ENCODE data around the gene KCNH1. TPM values are rescaled to one million over a fixed set of nuclear protein-coding genes. Genes with fewer than 3 reads are reported as not detected.

The KCNH1 gene
- total RNA-seq, 1 donor from 2014 or later: not detected

GRCh38 chr1:210827481-210827880 is 306.5 kb downstream of the KCNH1 start:
- no peaks in the 10 kb centered on the region for H3K36me3 ChIP-seq
- DNase-seq: no peak

DNA sequence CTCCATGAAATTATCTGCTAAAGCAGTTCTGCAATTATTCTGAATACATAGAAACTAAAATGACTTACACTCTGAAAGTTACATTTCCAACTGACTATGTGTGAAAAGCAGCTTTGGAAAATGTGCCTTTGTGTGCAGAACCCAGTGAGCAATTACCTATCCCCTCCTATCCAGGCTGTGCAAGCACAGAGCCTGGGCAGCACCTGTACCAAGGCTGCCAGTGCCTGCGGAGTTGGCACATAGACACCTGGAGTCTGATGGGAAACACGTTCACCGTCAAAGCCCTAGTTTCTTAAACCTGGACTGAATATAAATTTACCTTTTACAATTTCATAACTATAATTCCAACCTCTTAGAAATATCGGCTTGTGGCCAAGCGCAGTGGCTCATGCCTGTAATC is 307.3 kb downstream of the KCNH1 start:
- no peak overlapping the region for H3K4me3 ChIP-seq
- DNase-seq: no peak
- no peaks in the 10 kb centered on the region for H3K36me3 ChIP-seq
- ATAC-seq: no peak
- TF ChIP-seq CTCF (IDR thresholded peaks at IDR 0.05): no peak
- no peaks in the 10 kb centered on the region for H3K4me1 ChIP-seq
- H3K27ac ChIP-seq: no peak overlapping the region
- intact Hi-C loops (cut with DNase I): no loop called here
- H3K9me3 ChIP-seq: no peaks in the 10 kb centered on the region
- no peaks in the 10 kb centered on the region for H3K27me3 ChIP-seq (ENCODE audit: low read depth)

More at GRCh38 chr1:210827481-210827880, 306.5 kb downstream of the KCNH1 start:
- ATAC-seq: no peak
- no peaks in the 10 kb centered on the region for H3K27me3 ChIP-seq (ENCODE audit: low read depth)
- H3K27ac ChIP-seq: no peak overlapping the region
- intact Hi-C loops (cut with DNase I): no loop called here
- H3K4me3 ChIP-seq: no peak overlapping the region
- no peaks in the 10 kb centered on the region for H3K9me3 ChIP-seq
- no peak for TF ChIP-seq CTCF (IDR thresholded peaks at IDR 0.05)
- H3K4me1 ChIP-seq: no peaks in the 10 kb centered on the region

- Histone ChIP-seq H3K4me3 (no peak overlapping the region), H3K9me3 (no peaks in the 10 kb centered on the region), H3K27ac (no peak overlapping the region), H3K4me1 (no peaks in the 10 kb centered on the region), H3K36me3 (no peaks in the 10 kb centered on the region), H3K27me3 (ENCODE audit: low read depth) (no peaks in the 10 kb centered on the region)
- intact Hi-C loops (cut with DNase I): no loop called here
- ATAC-seq (no peak), DNase-seq (no peak)
- no peak for TF ChIP-seq CTCF (IDR thresholded peaks at IDR 0.05)
Observed at GRCh38 chr1:210822932-210823331, 311.0 kb downstream of the KCNH1 start.

GRCh38 chr1:210822241-210822640 is 311.7 kb downstream of the KCNH1 start:
- DNase-seq (no peak), ATAC-seq (no peak)
- no peaks in the 10 kb centered on the region for H3K27me3 ChIP-seq (ENCODE audit: low read depth)
- no peaks in the 10 kb centered on the region for H3K36me3 ChIP-seq
- intact Hi-C loops (cut with DNase I): no loop called here
- TF ChIP-seq CTCF (IDR thresholded peaks at IDR 0.05): no peak
- H3K9me3 ChIP-seq: no peaks in the 10 kb centered on the region
- H3K27ac ChIP-seq: no peak overlapping the region
- no peaks in the 10 kb centered on the region for H3K4me1 ChIP-seq
- H3K4me3 ChIP-seq: no peak overlapping the region

GRCh38 chr1:210821615-210822014 is 312.3 kb downstream of the KCNH1 start:
- Histone ChIP-seq H3K27ac (no peak overlapping the region), H3K36me3 (no peaks in the 10 kb centered on the region), H3K4me1 (no peaks in the 10 kb centered on the region), H3K9me3 (no peaks in the 10 kb centered on the region), H3K27me3 (ENCODE audit: low read depth) (no peaks in the 10 kb centered on the region), H3K4me3 (no peak overlapping the region)
- DNase-seq (no peak), ATAC-seq (no peak)
- intact Hi-C loops (cut with DNase I): no loop called here
- no peak for TF ChIP-seq CTCF (IDR thresholded peaks at IDR 0.05)

- Histone ChIP-seq H3K9me3 (no peaks in the 10 kb centered on the region), H3K36me3 (no peaks in the 10 kb centered on the region), H3K4me3 (no peak overlapping the region), H3K4me1 (no peaks in the 10 kb centered on the region), H3K27ac (no peak overlapping the region), H3K27me3 (ENCODE audit: low read depth) (no peaks in the 10 kb centered on the region)
- intact Hi-C loops (cut with DNase I): no loop called here
- no peak for DNase-seq
- no peak for TF ChIP-seq CTCF (IDR thresholded peaks at IDR 0.05)
- no peak for ATAC-seq
Observed at GRCh38 chr1:210819266-210819665, 314.7 kb downstream of the KCNH1 start.

Data from lower lobe of right lung (tissue), 2 donors.